K562 (cell line): ENCODE measurements around the gene KRTAP22-2. TPM values are rescaled to one million over a fixed set of nuclear protein-coding genes. Genes with fewer than 3 reads are reported as not detected.

ENCODE experiments used
- ATAC-seq: fragments of 200-7000 bp; cut with Tn5 transposase; 3 replicates; pipeline ENCODE4 v1.9.1; 2020; ENCODE audit warnings: moderate library complexity
- BruUV-seq: library from RNA; stranded (reverse); fragments of 400-500 nt; replicated peaks from 2 replicates; lab custom pipeline; 2021; lab: Mats Ljungman, UMichigan
- CTCF ChIA-PET: fragments of 300-600 bp; formaldehyde crosslinking; extraction: SDS; loops from one replicate; lab custom pipeline; 2021; ENCODE audit warnings: low intra/inter-chr PET ratio; lab: Yijun Ruan, JAX
- POLR2A ChIA-PET: fragments of 300-600, 350-650 bp; sonication (Branson Sonifier 250); formaldehyde crosslinking; extraction: SDS; loops from one replicate; lab custom pipeline; 2021; ENCODE audit warnings: antibody characterized with exemption, inconsistent platforms; lab: Yijun Ruan, JAX
- DNase-seq, 4 experiments: peaks; one replicate each; pipeline versions ENCODE4 v3.0.0 to v3.0.0-alpha.2; 2011 to 2018; ENCODE audit warnings: low spot score in 3 of 4, mixed read lengths in 3 of 4; ENCODE audit errors: extremely low read depth in 1 of 4
- FAIRE-seq: peaks from 2 replicates; lab custom pipeline; 2011; peaks lifted over from hg19 to GRCh38; lab: Jason Lieb, UNC
- H2AFZ ChIP-seq: 2 replicates; pipeline ENCODE4 v1.6.0; 2011; ENCODE audit warnings: low read depth, low read length, control low read depth, inconsistent platforms
- H3K27ac ChIP-seq: fragments of 200-600 bp; 3 replicates; pipeline ENCODE4 v1.8.0; 2011; ENCODE audit warnings: low read depth, mild to moderate bottlenecking, control low read depth, inconsistent platforms, low read length, moderate library complexity, mixed read lengths; ENCODE audit errors: extremely low read depth
- H3K27me3 ChIP-seq, 2 experiments: fragments of 300-600 bp in 1 of 2; 2 replicates in 1 of 2; 3 replicates in 1 of 2; pipeline versions ENCODE4 v1.6.0 to v1.8.0; 2011; ENCODE audit warnings: inconsistent platforms in 2 of 2, low read length in 2 of 2, mild to moderate bottlenecking in 1 of 2, mixed read lengths in 1 of 2, moderate library complexity in 1 of 2; ENCODE audit not compliant: control insufficient read depth in 2 of 2, insufficient read depth in 2 of 2
- H3K36me3 ChIP-seq: fragments of 300-600 bp; 3 replicates; pipeline ENCODE4 v1.8.0; 2011; ENCODE audit warnings: mild to moderate bottlenecking, low read length, inconsistent platforms; ENCODE audit not compliant: control insufficient read depth, insufficient read depth
- H3K4me1 ChIP-seq, 2 experiments: fragments of 200-600 bp in 1 of 2; replicated peaks in 1 of 2; 2 replicates in 1 of 2; 3 replicates in 1 of 2; pipeline versions ENCODE4 v1.5.1 to v1.8.0; 2011; ENCODE audit warnings: inconsistent platforms in 2 of 2, low read length in 2 of 2, mild to moderate bottlenecking in 1 of 2, mixed read lengths in 1 of 2, moderate library complexity in 1 of 2; ENCODE audit not compliant: control insufficient read depth in 2 of 2, insufficient read depth in 2 of 2
- H3K4me2 ChIP-seq: 2 replicates; pipeline ENCODE4 v1.6.1; 2011; ENCODE audit warnings: low read length, control low read depth, inconsistent platforms, mixed read lengths; ENCODE audit not compliant: insufficient read depth
- H3K4me3 ChIP-seq: fragments of 200-600 bp; sonication (generic), shearing (Covaris generic); 2 replicates; pipeline ENCODE4 v1.5.1; 2016; ENCODE audit warnings: control low read depth, inconsistent platforms
- H3K79me2 ChIP-seq: fragments of 200-600 bp; 3 replicates; pipeline ENCODE4 v1.8.0; 2011; ENCODE audit warnings: low read length, inconsistent platforms; ENCODE audit not compliant: control insufficient read depth, insufficient read depth
- H3K9ac ChIP-seq, 2 experiments: 2 replicates each; pipeline versions ENCODE4 v1.6.0 to v1.6.1; 2011; ENCODE audit warnings: low read depth in 2 of 2, low read length in 2 of 2, control low read depth in 1 of 2, inconsistent platforms in 1 of 2, mild to moderate bottlenecking in 1 of 2, mixed read lengths in 1 of 2; ENCODE audit not compliant: insufficient read depth in 1 of 2
- H3K9me1 ChIP-seq: one replicate; pipeline ENCODE4 v1.6.0; 2011; ENCODE audit warnings: inconsistent platforms, mild to moderate bottlenecking, low read length, moderate library complexity; ENCODE audit not compliant: control insufficient read depth, insufficient read depth
- H3K9me3 ChIP-seq: replicated peaks from 2 replicates; pipeline ENCODE4 v1.5.1; 2011; ENCODE audit warnings: low read depth, low read length, inconsistent platforms; ENCODE audit not compliant: control insufficient read depth, insufficient read depth
- H4K20me1 ChIP-seq: replicated peaks from 2 replicates; pipeline ENCODE4 v1.6.1; 2011; ENCODE audit warnings: low read length, inconsistent platforms, mixed read lengths; ENCODE audit not compliant: control insufficient read depth, insufficient read depth
- ATF1 ChIP-seq, 2 experiments: fragments of 450-650 bp in 1 of 2; IDR thresholded peaks; 2 replicates each; pipeline ENCODE4 v1.6.1; 2016; ENCODE audit warnings: missing compliant biosample characterization in 1 of 2, missing genetic modification characterization in 1 of 2
- CREB5 ChIP-seq: fragments of 250-450 bp; sonication (Bioruptor Pico); IDR thresholded peaks from 2 replicates; pipeline ENCODE4 v1.5.0; 2020; ENCODE audit warnings: mild to moderate bottlenecking
- CSDE1 ChIP-seq, 2 experiments: fragments of 450-650 bp; IDR thresholded peaks; 2 replicates each; pipeline ENCODE4 v1.6.1; 2016; ENCODE audit warnings: mild to moderate bottlenecking in 1 of 2
- HBP1 ChIP-seq: fragments of 450-650 bp; formaldehyde crosslinking; IDR thresholded peaks from 2 replicates; pipeline ENCODE4 v1.4.0; 2022; ENCODE audit warnings: missing genetic modification characterization
- HDAC3 ChIP-seq: fragments of 450-650 bp; IDR thresholded peaks from 2 replicates; pipeline ENCODE4 v1.6.1; 2018; ENCODE audit warnings: borderline replicate concordance, mild to moderate bottlenecking, moderate library complexity; ENCODE audit not compliant: partially characterized antibody
- HNRNPL ChIP-seq: fragments of 200-400 bp; formaldehyde crosslinking; IDR thresholded peaks from 2 replicates; pipeline ENCODE4 v1.6.1; 2017; ENCODE audit warnings: low read depth, mild to moderate bottlenecking, low read length
- LEF1 ChIP-seq: fragments of 450-650 bp; IDR thresholded peaks from 2 replicates; pipeline ENCODE4 v1.6.1; 2016; ENCODE audit warnings: mild to moderate bottlenecking
- NFE2L1 ChIP-seq: fragments of 450-650 bp; IDR thresholded peaks from 2 replicates; pipeline ENCODE4 v1.6.1; 2016; ENCODE audit warnings: missing genetic modification characterization, low read depth, mild to moderate bottlenecking, missing compliant biosample characterization, moderate library complexity, borderline replicate concordance
- RCOR1 ChIP-seq, 2 experiments: IDR thresholded peaks; 2 replicates each; pipeline ENCODE4 v1.6.1; 2012; ENCODE audit warnings: low read depth in 2 of 2, low read length in 2 of 2, borderline replicate concordance in 1 of 2, improper control_type of control experiment in 1 of 2
- XRCC4 ChIP-seq: IDR thresholded peaks from one replicate; pipeline ENCODE4 v1.6.1; 2011; ENCODE audit not compliant: insufficient read depth, insufficient read length; ENCODE audit errors: extremely low read depth
- ZBTB43 ChIP-seq: sonication (generic); formaldehyde crosslinking; IDR thresholded peaks from 2 replicates; pipeline ENCODE4 v1.8.0; 2023; ENCODE audit warnings: mild to moderate bottlenecking, missing genetic modification reagents
- ZBTB8A ChIP-seq: fragments of 450-650 bp; IDR thresholded peaks from 2 replicates; pipeline ENCODE4 v1.6.1; 2018; ENCODE audit warnings: mild to moderate bottlenecking, moderate library complexity; ENCODE audit not compliant: partially characterized antibody
- WGBS: fragments of 100-300 bp; shearing (Covaris generic); methylation state at CpG from one replicate; pipeline ENCODE4 v1.1.6; 2016; ENCODE audit warnings: low coverage, mixed read lengths; ENCODE audit not compliant: insufficient coverage; ENCODE audit errors: missing lambda C conversion rate; 5-methylcytosine and 5-hydroxymethylcytosine counted together
- in situ Hi-C: fragments of 300-500 bp; cut with MboI; formaldehyde crosslinking; loops from 4 replicates; pipeline ENCODE4 v1.15.0; 2018; ENCODE audit warnings: inconsistent platforms, mixed read lengths
- intact Hi-C: fragments of 100-400 bp; cut with micrococcal nuclease; formaldehyde crosslinking; loops from 2 replicates; pipeline ENCODE4 v1.14.2; 2022
- polyA plus RNA-seq, 8 experiments: library from polyadenylated mRNA; depleted of rRNA in 4 of 8; stranded (reverse) in 5 of 8; unstranded in 3 of 8; fragments of >200 nt; fragmentation: Nextera tagmentation in 2 of 8; fragmentation: Illumina TruSeq in 1 of 8; extraction: Ambion mirVana in 2 of 8; extraction: Trizol in 1 of 8; gene quantifications; 2 replicates each; pipeline versions ENCODE4 v1.2.1 to v1.2.3, GENCODE V29; 2011 to 2014; ENCODE audit warnings: inconsistent platforms in 1 of 8, missing spikeins in 1 of 8
- total RNA-seq, 7 experiments: library from RNA; depleted of rRNA in 6 of 7; stranded (reverse); fragments of >200 nt in 6 of 7; fragmentation: Illumina TruSeq in 2 of 7; extraction: Trizol in 2 of 7; gene quantifications; 2 replicates each; pipeline versions ENCODE4 v1.2.1 to v1.2.3, GENCODE V29; 2011 to 2021; ENCODE audit warnings: low replicate concordance in 1 of 7
- TF ChIP-seq, protein P1 (sequence below): conservative IDR thresholded peaks from 2 replicates; pipeline ENCODE4 v1.6.1; 2011; ENCODE audit warnings: low read depth, mild to moderate bottlenecking, low read length; ENCODE audit not compliant: control insufficient read depth

Gene KRTAP22-2
- total and polyA plus RNA-seq, 9 of the 15 experiments (the other 6 are each of a cell fraction or from before 2014, with no cell fraction given), result not detected

DNA sequence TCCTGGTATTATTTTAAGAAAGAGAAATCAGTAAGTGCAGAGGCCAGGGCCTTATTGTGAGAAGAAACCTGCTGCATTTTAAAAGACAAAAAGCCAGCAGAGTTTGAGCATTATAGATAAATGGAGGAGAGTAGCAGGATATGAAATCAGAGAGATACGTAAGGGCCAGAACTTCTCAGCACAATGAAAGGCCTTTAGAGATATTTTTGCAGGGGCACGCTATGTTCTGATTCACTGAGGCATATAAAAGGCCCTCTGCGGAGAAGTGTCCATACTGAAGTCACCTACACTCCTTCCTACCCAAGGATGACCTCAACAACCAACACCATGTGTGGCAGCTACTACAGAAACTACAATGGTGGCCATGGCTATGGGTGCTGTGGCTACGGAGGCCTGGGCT is 1.9 kb upstream of the KRTAP22-2 start, which contains the start of gene KRTAP6-3 (continued):
- TF ChIP-seq ZBTB8A (no peak), CSDE1 (IDR thresholded peaks at IDR 0.05) (no peak), LEF1 (no peak), HNRNPL (no peak)

DNA sequence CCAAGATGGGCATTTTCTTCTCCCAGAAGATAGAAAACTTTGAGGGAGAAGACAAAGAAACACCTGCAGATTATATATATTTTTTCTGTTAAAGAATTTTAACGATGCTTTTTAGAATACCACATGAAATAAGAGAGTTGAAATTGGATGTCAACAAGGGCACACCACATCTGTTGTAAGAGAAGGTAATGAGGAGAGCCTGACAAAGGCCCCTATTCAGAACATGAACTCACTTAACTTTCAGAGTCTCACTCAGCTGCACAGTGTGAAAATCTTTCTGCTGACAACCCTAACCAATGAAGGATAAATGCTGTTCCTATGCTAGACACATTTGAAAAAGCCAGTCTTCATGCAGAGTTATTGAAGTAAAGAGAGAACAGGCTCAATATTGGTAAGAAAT is 7.3 kb downstream of the KRTAP22-2 start:
- no peaks in the 10 kb centered on the region for H3K4me1 ChIP-seq
- in situ Hi-C loops, result no loop called here
- H3K36me3 ChIP-seq, result no peaks in the 10 kb centered on the region
- no peak for DNase-seq
- H3K79me2 ChIP-seq, result no peaks in the 10 kb centered on the region
- ATAC-seq, result no peak
- no TSS peak for BruUV-seq
- no peaks in the 10 kb centered on the region for H4K20me1 ChIP-seq
- H3K4me3 ChIP-seq, result no peak overlapping the region
- H3K9ac ChIP-seq, result no peak overlapping the region
- no peak overlapping the region for H3K4me2 ChIP-seq
- 0% methylated on average over 1 of the region's 1 CpG for whole genome bisulfite sequencing
- H3K9me1 ChIP-seq, result no peaks in the 10 kb centered on the region
- no peak overlapping the region for H2AFZ ChIP-seq
- no peak overlapping the region for H3K27ac ChIP-seq
- POLR2A ChIA-PET, result no interaction called here
- intact Hi-C loops, result no loop called here
- TF ChIP-seq HDAC3 (no peak), CREB5 (CRISPR knock-in tag) (no peak), XRCC4 (no peak), ZBTB43 (no peak), HBP1 (CRISPR knock-in tag) (no peak), NFE2L1 (tag) (no peak), ATF1 (CRISPR knock-in tag; IDR thresholded peaks at IDR 0.05) (no peak), ATF1 (tag; IDR thresholded peaks at IDR 0.05) (no peak), RCOR1 (IDR thresholded peaks at IDR 0.05; ENCODE audit: borderline replicate concordance in 1 of 2, low read depth in 2 of 2, low read length in 2 of 2) (no peak)
- TF ChIP-seq, protein P1, sequence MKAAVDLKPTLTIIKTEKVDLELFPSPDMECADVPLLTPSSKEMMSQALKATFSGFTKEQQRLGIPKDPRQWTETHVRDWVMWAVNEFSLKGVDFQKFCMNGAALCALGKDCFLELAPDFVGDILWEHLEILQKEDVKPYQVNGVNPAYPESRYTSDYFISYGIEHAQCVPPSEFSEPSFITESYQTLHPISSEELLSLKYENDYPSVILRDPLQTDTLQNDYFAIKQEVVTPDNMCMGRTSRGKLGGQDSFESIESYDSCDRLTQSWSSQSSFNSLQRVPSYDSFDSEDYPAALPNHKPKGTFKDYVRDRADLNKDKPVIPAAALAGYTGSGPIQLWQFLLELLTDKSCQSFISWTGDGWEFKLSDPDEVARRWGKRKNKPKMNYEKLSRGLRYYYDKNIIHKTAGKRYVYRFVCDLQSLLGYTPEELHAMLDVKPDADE, result no peak
- peaks cover 1% of the 10 kb centered on the region for H3K9me3 ChIP-seq
- no peak for FAIRE-seq
- no peaks in the 10 kb centered on the region for H3K27me3 ChIP-seq
- CTCF ChIA-PET, result no interaction called here
